Measurements from ENCODE around the gene NDUFS4. TPM values are rescaled to one million over a fixed set of nuclear protein-coding genes. Genes with fewer than 3 reads are reported as not detected.
"Not testable (repeated sequence)": the region's sequence is repeated elsewhere in the genome, so short reads cannot be mapped to it uniquely, and the experiment has no call there.

The NDUFS4 gene
- total and polyA plus RNA-seq, 12 donors: 40.3 to 268 (median 213) TPM

DNA sequence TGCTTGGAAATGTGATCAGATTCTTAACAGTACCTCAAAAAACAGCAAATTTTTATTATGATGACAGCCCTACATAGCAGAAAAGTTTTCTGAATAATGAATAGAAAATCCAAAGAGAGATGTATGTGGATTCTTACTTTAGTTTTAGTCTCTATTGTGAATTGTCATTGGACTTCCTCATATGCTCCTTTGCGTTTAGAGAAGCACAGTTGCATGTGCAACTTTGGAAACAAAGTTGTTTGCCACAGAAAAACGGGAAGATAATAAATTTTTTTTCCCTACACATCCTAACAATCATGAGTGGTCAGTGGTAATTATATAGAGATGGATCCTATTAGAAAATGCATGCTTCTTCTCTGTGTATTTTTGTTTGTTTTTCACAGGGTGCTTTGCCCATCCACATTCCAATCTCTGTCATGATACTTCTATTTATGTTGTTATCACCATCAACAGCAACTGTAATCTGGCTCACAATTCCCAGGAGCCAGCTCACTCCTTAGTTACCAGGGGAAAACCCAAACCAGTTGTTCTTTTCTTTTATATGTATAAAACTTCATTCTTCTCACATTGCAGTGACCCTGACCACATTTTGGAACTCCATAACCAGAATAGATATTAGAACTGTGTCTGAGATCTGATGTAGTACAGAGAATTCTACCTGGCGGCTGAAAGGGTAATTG, 118.7 kb downstream of the NDUFS4 start:
- peak in 2 of 8 donors; percentile 45 to 47 for ATAC-seq
- no peak for DNase-seq
- H3K9me3 ChIP-seq: peaks cover 0 to 5% (median 0%) of the 10 kb centered on the region in 11 donors
- intact Hi-C loops (cut with DNase I): loop anchor here in 1 of 10 donors (5.0 kb wide), 1 partner anchor 117 kb away; the partner anchor contains the start of gene NDUFS4
- H3K27me3 ChIP-seq: no peaks in the 10 kb centered on the region
- peaks cover 0 to 24% (median 4%) of the 10 kb centered on the region in 9 donors for H3K36me3 ChIP-seq
- 56 to 67% methylated on average over 3 of the region's 3 CpGs for WGBS, 2 donors
- H3K4me3 ChIP-seq: no peak overlapping the region
- TF ChIP-seq, protein P1, sequence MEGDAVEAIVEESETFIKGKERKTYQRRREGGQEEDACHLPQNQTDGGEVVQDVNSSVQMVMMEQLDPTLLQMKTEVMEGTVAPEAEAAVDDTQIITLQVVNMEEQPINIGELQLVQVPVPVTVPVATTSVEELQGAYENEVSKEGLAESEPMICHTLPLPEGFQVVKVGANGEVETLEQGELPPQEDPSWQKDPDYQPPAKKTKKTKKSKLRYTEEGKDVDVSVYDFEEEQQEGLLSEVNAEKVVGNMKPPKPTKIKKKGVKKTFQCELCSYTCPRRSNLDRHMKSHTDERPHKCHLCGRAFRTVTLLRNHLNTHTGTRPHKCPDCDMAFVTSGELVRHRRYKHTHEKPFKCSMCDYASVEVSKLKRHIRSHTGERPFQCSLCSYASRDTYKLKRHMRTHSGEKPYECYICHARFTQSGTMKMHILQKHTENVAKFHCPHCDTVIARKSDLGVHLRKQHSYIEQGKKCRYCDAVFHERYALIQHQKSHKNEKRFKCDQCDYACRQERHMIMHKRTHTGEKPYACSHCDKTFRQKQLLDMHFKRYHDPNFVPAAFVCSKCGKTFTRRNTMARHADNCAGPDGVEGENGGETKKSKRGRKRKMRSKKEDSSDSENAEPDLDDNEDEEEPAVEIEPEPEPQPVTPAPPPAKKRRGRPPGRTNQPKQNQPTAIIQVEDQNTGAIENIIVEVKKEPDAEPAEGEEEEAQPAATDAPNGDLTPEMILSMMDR (IDR thresholded peaks at IDR 0.05): no peak
- peaks cover 0 to 36% (median 12%) of the 10 kb centered on the region in 9 donors for H3K4me1 ChIP-seq
- no peak overlapping the region for H3K27ac ChIP-seq

DNA sequence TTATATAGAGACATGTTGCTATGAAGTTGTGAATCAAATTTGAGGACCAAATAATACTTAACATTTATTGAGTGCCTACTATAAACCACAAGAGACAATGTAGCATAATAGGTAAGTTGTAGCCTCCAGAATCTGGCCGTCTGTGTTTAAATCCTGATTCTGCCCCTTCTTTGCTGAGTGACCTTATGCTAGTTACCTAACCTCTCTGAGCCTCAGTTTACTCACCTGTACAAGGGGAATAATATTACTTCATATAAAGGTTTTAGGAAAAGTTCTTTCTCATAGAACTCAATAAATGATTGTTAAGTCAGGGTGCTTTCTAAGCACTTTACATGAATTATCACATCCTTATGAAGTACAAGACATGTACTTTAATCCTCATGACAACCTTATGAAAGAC, 120.6 kb downstream of the NDUFS4 start:
- no peak overlapping the region for H3K4me3 ChIP-seq
- H3K36me3 ChIP-seq: peaks cover 0 to 33% (median 4%) of the 10 kb centered on the region in 9 donors
- H3K27ac ChIP-seq: no peak overlapping the region
- WGBS, 2 donors: 100% methylated on average over 1 of the region's 1 CpG
- TF ChIP-seq, protein P1 (IDR thresholded peaks at IDR 0.05): no peak
- ATAC-seq (no peak), DNase-seq (no peak)
- peaks cover 0 to 35% (median 12%) of the 10 kb centered on the region in 9 donors for H3K4me1 ChIP-seq
- H3K9me3 ChIP-seq: peaks cover 0 to 16% (median 0%) of the 10 kb centered on the region in 11 donors
- intact Hi-C loops (cut with DNase I): no loop called here
- H3K27me3 ChIP-seq: no peaks in the 10 kb centered on the region

DNA sequence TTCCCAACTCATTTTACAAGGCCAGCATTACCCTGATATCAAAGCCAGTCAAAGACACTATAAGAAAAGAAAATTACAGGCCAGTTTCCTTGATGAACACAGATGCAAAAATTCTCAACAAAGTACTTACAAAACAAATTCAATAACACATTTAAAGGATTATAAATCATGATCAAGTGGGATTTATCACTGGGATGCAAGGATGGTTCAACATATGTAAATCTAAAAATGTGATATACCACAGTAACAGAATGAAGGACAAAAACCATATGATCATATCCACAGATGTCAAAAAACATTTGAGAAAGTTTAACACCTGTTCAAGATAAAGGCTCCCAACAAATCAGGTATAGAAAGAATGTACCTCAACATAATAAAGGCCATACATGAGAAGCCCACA, 130.6 kb downstream of the NDUFS4 start:
- H3K4me3 ChIP-seq: no peak overlapping the region
- no peak overlapping the region for H3K27ac ChIP-seq
- H3K4me1 ChIP-seq: no peaks in the 10 kb centered on the region
- DNase-seq (no peak), ATAC-seq (no peak)
- H3K36me3 ChIP-seq: peaks cover 0 to 5% (median 0%) of the 10 kb centered on the region in 9 donors
- H3K27me3 ChIP-seq: no peaks in the 10 kb centered on the region
- TF ChIP-seq, protein P1 (IDR thresholded peaks at IDR 0.05): no peak
- peaks cover 0 to 80% (median 24%) of the 10 kb centered on the region in 11 donors for H3K9me3 ChIP-seq
- intact Hi-C loops (cut with DNase I): no loop called here

DNA sequence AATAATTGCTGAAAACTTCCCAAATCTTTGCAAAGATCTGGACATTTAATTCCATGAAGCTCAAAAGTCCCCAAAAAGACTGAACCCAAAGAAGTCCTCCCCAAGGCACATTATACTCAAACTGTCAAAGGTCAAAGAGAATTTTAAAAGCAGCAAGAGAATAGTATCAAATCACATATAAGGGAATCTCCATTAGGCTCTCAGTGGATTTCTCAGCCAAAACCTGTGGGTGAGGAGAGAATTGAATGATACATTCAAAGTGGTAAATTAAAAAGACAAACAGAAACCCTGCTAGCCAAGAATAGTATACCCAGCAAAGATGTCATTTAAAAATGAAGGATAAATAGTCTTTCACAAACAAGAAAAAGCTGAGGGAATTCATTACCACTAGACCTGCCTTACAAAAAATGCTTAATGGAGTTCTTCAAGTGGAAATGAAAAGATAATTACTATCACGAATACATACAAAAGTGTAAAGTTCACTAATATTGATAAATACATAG, 134.1 kb downstream of the NDUFS4 start:
- no peak for DNase-seq
- intact Hi-C loops (cut with DNase I): no loop called here
- Histone ChIP-seq H3K27ac (no peak overlapping the region), H3K4me3 (no peak overlapping the region), H3K27me3 (no peaks in the 10 kb centered on the region), H3K4me1 (no peaks in the 10 kb centered on the region), H3K36me3 (no peaks in the 10 kb centered on the region), H3K9me3 (peaks cover 0 to 87% (median 43%) of the 10 kb centered on the region in 11 donors)
- TF ChIP-seq, protein P1 (IDR thresholded peaks at IDR 0.05): no peak
- ATAC-seq: no peak
- 91 to 97% methylated on average over 1 of the region's 1 CpG for WGBS, 2 donors

DNA sequence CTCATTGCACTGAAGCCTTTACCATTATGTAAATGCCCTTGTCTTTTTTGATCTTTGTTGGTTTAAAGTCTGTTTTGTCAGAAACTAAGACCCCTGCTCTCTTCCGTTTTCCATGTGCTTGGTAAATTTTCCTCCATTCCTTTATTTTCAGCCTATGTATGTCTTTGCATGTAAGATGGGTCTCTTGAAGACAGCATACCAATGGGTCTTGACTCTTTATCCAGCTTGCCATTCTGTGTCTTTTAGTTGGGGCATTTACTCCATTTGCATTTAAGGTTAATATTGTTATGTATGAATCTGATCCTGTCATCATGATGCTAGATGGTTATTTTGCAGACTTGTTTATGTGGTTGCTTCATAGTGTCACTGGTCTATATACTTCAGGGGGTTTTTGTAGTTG, 150.0 kb downstream of the NDUFS4 start:
- H3K4me3 ChIP-seq; intact Hi-C loops (cut with DNase I); H3K4me1 ChIP-seq; H3K27me3 ChIP-seq; H3K36me3 ChIP-seq; DNase-seq; H3K27ac ChIP-seq; ATAC-seq: not testable (repeated sequence)
- 93 to 96% methylated on average over 1 of the region's 1 CpG for WGBS, 2 donors
- H3K9me3 ChIP-seq: peaks cover 0 to 73% (median 13%) of the 10 kb centered on the region in 11 donors
